GM06990 (cell line): ENCODE results near the gene SPTBN4.

Experiments used
- DNase-seq: peaks from one replicate; pipeline ENCODE4 v3.0.0-alpha.2; 2011; ENCODE audit not compliant: insufficient read length; ENCODE audit errors: extremely low read depth
- H3K27me3 ChIP-seq: replicated peaks from 2 replicates; pipeline ENCODE4 v1.6.0; 2011; ENCODE audit warnings: low read length; ENCODE audit not compliant: control insufficient read depth, insufficient read depth
- H3K36me3 ChIP-seq: 2 replicates; pipeline ENCODE4 v1.5.1; 2011; ENCODE audit warnings: low read length; ENCODE audit not compliant: control insufficient read depth, insufficient read depth
- H3K4me3 ChIP-seq: replicated peaks from 2 replicates; pipeline ENCODE4 v1.5.1; 2011; ENCODE audit warnings: low read depth, mild to moderate bottlenecking, control low read depth, low read length
- CTCF ChIP-seq: IDR thresholded peaks from 2 replicates; pipeline ENCODE4 v1.5.1; 2011; ENCODE audit warnings: low read length, control low read depth, mild to moderate bottlenecking, inconsistent platforms; ENCODE audit not compliant: insufficient read depth, poor library complexity, severe bottlenecking

The SPTBN4 gene

GRCh38 chr19:40433391-40434216, 33.2 kb upstream of the SPTBN4 start:
- no peak for TF ChIP-seq CTCF

GRCh38 chr19:40438284-40438683, 28.5 kb upstream of the SPTBN4 start:
- Histone ChIP-seq H3K4me3 (no peak overlapping the region), H3K27me3 (no peaks in the 10 kb centered on the region), H3K36me3 (peaks cover 9% of the 10 kb centered on the region)
- DNase-seq = no peak
- no peak for TF ChIP-seq CTCF

More at GRCh38 chr19:40433391-40434216, 33.2 kb upstream of the SPTBN4 start:
- DNase-seq = peak; percentile 84
- Histone ChIP-seq H3K36me3 (no peaks in the 10 kb centered on the region), H3K27me3 (no peaks in the 10 kb centered on the region), H3K4me3 (peak overlapping the region; percentile 49)

- Histone ChIP-seq H3K36me3 (peaks cover 9% of the 10 kb centered on the region), H3K4me3 (no peak overlapping the region; the same call in 1 of the 2 replicates), H3K27me3 (no peaks in the 10 kb centered on the region)
- DNase-seq = no peak
- TF ChIP-seq CTCF = no peak
Measured at GRCh38 chr19:40441719-40442253, 25.0 kb upstream of the SPTBN4 start.

- Histone ChIP-seq H3K4me3 (peak overlapping the region; percentile 77), H3K27me3 (no peaks in the 10 kb centered on the region), H3K36me3 (peaks cover 9% of the 10 kb centered on the region)
- TF ChIP-seq CTCF = no peak
- DNase-seq = peak; percentile 63
Measured at GRCh38 chr19:40442328-40443130, 24.3 kb upstream of the SPTBN4 start.

GRCh38 chr19:40443131-40443999, 23.4 kb upstream of the SPTBN4 start:
- Histone ChIP-seq H3K4me3 (peak overlapping the region; percentile 83), H3K36me3 (peaks cover 9% of the 10 kb centered on the region), H3K27me3 (no peaks in the 10 kb centered on the region)
- peak; percentile 99 for DNase-seq
- TF ChIP-seq CTCF = no peak
